SIG-M5 treated with dmso at 0.1 percent for 504 hours (cell line): ENCODE results near the gene PLEKHG5.
"Not testable (repeated sequence)": the region's sequence is repeated elsewhere in the genome, so short reads cannot be mapped to it uniquely, and the experiment has no call there.

Experiments used
- DNase-seq: peaks from one replicate; lab custom pipeline; 2025; ENCODE audit not compliant: unreplicated experiment; lab: John Stamatoyannopoulos, UW

PLEKHG5 gene

DNA sequence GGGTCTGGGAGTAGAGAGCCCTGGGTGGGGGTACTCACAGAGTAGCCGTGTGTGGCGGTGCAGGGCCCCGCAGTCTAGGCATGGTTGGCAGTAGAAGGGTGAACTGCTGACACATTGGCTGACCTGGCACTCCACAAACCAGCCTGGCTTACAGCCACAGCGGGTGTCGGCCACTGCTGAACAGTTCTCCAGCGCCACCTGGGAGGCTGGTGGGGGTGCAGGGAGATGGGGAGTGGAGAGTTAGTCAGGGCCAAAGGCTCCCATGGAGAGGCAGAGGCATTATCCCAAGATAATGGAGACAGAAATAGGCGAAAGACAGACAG is 27.0 kb downstream of the PLEKHG5 start:
- no peak for DNase-seq

DNA sequence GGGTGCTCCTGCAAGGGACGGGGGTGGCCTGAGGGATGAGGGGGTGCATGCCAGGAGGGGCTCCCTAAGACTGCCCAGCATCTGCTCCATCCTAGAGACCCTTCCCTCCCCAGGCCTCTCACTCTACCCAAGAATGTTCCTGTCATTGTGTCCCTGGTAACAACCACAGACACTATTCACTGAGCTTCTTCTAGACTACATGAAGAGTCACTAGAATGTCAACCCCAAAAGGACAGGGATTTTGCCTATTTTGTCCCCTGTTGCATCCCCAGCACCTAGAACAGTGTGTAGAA is 28.4 kb downstream of the PLEKHG5 start:
- DNase-seq: no peak

DNA sequence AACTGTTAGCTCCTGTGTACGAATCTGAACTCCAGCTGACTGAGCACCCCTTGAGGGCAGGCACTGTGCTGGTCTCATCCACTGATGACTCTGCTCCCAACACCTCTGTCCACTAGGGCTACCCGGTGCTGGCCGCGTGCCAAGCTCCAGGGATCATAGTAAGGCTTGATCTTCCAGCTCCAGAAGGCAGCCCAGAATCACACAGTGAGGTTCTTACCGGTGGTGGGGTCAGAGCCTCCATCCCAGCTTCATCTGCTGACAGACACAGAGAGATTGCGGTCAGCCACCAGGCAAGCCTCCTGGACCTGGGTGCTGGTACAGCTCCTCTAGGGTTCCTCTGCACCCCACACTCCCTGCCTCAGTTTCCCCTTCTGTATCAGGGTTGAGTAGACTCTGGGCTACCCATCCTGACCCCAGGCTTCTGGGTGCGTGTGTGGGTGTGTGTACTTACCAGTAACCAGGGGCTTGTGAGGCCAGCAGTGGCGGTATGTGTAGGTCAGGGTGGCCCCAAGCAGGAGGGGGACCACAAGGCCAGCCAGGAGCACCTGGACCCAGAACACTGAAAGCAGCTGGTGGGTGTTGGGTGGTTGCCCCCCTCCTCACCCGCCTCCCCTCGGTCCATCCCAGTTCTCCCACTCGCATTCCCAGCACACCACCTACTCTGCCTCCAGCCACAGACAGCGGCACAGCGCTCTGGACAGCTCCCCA is 28.9 kb downstream of the PLEKHG5 start:
- no peak for DNase-seq

DNA sequence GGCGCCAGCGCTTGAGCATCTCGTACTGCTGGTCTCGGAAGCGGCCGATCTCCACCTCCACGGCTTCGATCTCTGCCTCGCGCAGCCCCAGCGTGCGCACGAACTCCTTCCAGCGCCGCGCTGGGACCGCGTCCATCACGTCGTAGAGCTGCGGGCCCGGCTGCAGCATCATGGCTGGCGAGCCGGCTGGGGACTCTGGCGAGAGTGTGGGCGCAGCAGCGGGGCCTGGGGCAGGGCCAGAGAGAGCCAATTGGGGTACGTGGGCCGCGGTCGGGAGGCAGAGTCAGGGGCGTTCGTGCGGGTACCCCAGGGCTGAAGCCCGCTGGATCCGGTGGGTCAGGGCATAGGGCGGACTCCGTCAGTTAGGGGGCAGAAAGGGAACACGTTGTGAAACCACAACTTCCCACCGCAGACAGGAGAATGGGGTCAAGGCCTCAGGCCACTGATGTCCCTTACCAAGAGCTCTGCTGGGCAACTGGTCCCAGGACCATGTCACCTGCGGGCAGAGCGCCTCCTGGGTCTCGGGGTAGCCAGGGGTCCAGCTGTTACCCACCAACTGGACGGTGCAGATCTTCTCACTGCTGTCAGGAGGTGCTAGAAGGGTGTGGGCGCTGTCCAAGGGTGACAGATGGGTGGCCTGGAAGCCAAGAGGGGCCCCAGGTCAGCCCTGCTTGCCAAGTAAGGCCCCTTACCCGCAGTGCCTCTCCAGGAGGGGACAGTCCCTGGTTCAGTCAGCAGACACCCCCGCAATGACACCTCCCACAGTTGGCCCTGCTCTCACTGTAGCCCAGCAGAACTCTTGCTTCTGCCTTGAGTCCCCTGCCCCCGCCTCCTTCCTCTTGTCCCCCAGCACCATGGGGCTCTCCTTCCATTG is 29.7 kb downstream of the PLEKHG5 start:
- no peak for DNase-seq

DNA sequence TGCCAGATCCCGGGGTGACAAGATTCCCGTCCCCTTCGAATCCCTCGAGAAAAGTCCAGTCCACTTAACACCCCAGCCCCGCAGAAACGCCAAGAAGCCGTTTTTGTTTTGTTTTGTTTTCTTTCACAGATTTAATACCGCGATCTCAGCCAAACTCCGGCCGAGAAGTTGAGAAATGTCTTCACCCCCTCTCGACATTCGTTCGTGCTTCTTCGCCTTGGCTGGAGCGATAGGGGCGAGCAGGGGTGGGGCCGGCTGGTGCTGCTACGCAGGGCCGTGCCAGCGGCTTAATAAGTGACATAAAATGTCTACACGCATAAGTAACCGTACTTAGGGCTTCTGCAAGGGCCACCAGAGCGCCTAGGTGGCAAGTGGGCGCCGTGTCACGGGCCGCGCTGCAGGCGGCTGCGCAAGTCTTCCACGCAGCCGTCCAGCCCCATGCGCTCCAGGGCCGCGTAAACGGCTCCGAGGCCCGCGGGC is 30.4 kb downstream of the PLEKHG5 start:
- no peak for DNase-seq

DNA sequence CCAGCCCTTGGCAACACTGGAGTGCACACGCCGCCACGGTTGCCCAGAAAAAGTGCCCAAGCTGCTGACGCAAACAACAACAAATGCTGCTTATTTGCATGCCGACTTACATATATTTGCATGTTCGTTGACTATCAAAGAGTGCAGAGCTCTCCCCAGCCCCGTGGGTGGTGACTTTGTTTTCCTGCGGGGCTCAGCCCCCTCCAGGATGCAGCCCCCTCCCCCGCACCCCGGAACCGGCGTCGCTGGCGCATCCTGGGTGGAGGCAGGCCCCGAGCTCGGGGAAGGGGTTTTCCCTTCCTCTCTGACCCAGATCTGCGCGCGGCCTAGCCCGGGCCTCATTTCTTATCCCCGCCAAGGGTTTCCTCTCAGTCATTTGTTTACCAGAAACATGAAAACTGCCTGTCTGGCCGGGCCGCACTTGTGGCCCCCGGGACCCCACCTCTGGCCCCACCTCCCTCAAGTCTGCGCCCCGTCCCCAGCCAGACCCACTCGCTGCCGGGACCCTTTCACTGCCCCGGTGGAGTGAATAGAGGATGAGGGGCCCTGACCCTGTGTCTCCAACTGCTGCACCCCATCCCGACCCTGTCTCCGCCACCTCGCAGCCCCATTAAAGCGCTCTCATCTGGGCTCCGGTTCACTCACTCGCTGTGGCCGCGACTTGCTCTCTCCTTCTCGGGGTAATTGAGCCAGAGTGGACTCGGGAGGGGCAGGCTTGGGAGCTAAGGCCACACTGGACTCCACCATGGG is 31.0 kb downstream of the PLEKHG5 start:
- no peak for DNase-seq

DNA sequence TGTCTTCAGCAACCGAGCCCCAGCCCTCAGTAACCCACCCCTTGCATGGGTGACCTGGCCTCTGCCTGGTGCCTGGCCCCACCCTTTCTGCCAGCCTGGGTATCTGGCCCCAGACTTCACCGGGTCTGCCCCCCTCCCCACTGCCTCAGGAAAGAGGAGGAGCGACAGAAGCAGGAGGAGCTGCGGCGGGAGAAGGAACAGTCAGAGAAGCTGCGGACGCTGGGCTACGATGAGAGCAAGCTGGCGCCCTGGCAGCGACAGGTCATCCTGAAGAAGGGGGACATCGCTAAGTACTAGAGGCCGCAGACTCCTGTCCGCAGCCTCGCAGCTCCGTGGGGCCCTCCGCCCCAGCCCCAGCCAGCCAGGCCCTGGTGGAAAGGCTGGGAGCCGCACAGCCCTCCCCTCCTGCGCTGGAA is 31.6 kb downstream of the PLEKHG5 start:
- DNase-seq: no peak

DNA sequence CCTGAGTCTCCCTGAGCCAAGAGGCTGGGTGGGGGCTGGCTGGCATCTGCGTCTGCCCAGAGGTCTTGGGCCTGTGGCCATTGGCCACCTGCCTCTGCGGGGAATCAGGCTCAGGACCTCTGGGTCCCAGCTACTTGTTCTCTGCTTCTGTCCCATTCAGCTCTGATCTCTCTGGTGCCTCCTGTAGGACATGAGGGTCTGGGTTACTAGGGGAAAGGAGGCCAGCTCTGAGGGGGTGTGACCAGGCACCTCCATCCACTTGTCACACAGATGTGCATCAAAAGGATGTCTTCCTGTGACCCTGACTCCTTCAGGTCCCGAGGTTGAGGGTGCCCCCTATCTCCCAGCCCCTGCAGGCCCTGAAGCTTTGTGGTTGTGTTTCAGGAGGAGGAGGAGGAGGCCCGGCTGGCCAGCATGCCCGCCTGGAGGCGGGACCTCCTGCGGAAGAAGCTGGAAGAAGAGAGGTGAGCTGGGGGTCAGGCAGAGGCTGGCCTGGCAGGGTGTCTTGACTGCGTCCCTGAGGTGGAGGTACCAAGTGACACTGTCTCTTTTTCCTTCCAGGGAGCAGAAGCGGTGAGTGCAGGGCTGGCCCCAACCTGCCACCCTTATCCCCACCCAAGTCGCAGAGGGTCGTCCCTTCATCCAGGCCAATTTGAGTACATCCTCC is 34.5 kb downstream of the PLEKHG5 start:
- DNase-seq: no peak

DNA sequence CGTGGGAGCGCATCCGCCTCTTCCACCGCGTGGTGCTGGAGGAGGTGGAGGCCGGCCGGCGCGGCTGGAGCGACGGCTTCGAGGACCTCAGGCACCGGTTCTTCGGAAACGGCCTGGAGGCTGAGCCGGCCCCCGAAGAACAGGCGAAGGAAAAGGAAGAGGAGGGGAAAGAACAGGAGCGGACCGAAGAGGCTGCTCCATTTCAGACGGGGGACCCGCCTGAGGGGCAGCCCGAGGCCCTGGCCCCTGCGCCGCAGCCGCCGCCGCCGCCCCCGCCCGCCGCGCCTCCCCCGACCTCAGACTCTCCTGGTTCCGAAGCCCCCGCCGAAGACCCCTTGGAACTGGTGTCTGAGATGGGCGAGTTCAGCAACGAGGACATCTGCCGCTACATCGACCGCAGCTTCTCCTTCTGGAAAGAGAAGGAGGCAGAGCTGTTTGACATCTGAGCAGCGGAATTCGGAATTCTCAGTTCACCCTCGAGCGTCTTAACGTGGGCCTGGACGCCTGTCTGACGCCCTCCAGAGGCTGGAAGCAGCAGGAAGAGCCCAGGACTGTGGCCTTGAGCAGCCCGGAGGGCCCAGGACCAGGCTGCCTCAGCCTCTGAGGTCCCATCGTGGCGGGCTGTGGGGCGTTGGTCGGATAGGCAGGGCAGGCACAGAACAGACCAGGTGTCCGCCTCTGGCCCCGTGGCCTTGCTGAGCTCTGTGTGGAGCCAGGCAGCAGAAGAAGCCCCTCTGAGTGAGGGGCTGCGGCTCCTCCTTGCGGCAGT is 35.5 kb downstream of the PLEKHG5 start:
- not testable (repeated sequence) for DNase-seq

DNA sequence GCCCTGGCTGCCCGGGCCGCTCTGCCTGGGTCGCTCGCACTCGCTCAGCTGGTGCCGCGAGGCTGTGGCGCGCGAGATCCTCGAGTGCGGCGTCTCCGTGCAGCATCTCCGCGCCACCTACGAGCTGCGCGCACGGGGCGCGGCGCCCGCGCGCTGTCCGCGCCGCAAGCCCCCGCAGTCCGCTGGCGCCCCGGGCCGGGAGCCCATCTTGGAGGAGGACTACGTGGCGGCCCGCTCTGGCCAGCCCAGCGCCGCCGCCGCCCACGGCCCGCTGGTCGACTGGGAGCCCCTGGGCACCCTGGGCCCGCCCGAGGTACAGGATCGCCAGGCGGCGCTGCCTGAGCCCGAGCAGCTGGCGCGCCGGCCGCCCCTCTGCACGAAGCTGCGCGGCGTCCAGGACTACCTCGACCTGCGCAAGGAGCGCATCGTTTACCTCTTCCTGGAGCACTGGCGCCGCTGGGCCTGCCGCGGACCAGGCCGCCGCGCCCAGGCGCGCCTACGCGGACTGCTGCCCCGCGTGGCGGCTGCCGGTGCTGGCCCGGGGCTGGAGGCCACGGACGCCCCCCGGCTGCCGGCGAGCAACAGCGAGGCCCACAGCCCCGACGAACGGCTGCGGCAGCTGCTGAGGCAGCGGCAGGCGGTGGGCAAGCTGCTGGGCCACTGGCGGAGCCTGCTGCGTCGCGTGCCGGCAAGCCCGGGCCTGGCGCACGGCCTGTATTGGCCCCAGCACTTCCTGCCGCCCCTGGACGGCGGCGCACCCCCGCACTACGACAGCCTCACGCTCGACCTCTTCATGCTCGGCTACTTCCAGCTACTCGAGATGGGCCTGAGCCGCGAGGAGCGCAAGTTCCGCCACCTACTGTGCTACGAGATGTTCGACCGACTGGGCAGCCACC is 36.4 kb downstream of the PLEKHG5 start:
- no peak for DNase-seq

DNA sequence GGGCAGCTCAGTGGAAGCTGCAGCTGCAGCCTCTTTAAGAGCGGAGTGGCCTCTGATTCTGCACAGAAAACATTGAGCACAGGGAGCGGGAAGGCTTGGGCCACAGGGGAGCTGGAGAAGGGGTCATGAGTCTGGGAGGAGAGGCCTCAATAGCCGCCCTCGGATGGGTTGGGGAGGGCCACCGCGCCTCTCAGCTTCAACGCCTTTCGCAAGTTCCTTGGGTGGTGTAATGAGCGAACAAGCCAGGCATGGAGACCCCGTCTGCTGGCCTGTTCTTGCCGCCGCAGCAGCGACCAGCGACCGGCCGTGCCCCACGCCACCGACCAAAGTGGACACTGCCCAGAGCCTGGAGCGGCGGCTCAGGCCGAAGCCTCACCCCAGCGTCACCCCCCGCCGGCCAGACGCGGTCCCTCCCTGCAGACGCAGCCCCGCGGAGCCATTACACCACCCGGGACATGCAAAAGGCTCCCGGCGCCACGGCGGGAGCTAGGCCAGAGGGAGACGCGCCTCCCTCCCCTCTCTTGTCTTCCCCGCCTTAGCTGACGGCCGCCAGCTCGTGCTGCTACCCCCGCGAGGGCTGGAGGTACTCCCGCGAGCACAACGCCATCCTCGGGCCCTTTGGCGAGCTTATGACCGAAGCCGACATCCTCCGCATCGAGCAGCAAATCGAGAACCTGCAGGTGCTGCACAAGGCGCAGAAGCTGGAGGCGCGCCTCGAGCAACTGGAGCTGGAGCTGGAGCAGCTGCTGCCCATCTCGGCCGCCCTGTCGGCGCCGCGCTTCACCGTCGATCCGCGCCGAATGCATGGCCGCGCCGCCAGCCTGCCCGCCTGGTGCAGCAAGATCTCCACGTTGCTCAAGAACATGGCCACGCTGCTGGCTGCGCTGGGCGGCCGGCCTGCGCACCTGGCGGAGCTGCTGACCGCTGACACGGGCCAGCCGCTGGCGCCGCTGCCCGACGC is 37.3 kb downstream of the PLEKHG5 start:
- not testable (repeated sequence) for DNase-seq

DNA sequence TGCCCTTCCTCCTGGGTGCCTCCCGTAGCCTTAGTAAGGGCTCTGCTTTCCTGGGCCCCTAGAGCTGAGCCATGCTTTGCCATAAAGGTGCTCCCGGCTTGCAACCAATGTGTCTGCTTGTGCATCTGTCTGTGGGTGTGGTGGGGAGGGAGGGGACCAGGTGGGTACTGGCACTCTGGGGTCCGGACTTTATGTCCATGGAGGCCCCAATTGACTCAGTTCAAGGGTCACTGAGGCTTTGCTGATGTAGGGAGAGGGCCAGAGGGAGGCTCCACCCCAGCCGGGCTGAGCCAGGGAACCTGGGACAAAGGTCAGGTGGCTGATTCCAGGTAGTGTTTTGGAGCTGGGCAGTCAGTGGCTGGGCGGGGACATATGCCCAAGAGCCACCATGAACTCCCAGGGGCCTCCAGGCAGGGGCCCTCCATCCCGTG is 40.5 kb downstream of the PLEKHG5 start:
- DNase-seq: no peak

DNA sequence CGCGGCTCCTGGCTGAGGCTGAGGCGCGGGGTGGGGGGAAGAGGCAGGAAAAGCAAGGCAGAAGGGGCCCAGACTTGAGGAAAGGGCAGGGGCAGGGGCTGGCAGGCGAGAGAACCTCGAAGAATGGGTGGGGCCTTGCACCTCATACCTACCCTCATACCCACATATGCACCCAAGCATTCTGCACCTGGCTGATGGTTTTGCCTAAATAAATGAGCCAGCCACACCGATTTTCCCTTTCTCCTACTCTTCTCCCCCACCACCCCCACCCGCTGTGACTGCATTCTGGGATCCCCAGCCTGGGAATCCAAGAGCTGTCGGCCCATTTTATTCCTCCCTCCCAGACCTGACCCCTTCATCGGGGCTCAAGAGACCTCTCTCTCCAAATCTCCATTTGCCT is 41.0 kb downstream of the PLEKHG5 start:
- not testable (repeated sequence) for DNase-seq

DNA sequence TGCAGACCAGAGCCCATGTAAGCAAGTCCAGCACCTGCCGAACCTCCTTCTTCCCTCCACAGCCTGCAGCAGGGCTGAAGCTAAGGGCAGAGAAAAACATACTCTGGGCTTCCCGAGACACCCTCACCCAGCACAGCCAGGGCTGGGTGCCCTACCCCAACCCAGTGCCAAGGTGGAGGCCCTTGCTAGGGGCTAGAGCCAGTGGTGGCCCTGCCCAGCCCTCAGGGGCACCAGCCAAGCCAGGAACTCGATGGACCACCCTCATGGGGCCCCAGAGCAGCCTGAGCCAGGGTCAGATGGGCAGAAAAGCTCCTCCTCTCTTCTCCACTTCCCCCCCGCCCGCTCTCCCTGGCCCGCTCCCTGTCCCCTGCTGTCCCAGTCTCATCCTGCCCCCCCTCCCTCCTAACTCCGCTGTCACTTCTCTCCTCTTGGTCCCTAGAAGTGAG is 41.4 kb downstream of the PLEKHG5 start:
- DNase-seq: no peak

DNA sequence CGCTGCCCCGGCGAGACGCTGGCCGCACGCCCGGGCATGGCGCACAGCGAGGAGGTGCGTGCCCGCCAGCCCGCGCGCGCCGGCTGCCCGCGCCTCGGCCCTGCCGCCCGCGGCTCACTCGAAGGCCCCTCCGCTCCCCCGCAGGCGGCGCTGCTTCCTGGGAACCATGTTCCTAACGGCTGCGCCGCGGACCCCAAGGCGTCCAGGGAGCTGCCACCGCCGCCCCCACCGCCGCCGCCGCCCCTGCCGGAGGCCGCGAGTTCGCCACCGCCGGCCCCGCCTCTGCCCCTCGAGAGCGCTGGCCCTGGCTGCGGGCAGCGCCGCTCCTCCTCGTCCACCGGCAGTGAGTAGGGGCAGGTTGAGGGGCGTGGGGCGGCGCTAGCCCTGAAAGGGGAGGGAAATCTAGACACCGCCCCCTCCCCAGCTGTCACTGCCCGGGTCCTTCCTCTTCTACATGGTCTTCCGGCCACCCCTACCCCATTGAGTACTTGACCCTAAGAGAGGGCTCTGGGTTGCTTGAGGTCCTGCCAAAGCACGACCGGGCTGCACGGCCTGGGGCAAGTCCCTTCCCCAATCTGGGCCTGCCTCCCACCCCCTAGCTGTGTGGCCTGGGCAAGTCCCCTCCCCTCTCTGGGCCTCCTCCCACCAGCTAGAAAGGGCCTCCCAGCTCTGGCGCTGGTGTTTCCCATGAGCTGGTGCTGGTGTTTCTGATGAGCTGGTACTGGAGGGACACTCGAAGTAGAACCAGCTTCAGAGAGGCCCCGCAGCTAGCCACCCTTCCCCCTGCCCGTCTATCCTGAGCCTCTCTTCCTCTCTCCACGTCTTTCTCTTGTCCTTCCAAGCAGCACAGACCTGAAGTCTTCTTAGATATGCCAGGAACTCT is 42.5 kb downstream of the PLEKHG5 start:
- DNase-seq: no peak

DNA sequence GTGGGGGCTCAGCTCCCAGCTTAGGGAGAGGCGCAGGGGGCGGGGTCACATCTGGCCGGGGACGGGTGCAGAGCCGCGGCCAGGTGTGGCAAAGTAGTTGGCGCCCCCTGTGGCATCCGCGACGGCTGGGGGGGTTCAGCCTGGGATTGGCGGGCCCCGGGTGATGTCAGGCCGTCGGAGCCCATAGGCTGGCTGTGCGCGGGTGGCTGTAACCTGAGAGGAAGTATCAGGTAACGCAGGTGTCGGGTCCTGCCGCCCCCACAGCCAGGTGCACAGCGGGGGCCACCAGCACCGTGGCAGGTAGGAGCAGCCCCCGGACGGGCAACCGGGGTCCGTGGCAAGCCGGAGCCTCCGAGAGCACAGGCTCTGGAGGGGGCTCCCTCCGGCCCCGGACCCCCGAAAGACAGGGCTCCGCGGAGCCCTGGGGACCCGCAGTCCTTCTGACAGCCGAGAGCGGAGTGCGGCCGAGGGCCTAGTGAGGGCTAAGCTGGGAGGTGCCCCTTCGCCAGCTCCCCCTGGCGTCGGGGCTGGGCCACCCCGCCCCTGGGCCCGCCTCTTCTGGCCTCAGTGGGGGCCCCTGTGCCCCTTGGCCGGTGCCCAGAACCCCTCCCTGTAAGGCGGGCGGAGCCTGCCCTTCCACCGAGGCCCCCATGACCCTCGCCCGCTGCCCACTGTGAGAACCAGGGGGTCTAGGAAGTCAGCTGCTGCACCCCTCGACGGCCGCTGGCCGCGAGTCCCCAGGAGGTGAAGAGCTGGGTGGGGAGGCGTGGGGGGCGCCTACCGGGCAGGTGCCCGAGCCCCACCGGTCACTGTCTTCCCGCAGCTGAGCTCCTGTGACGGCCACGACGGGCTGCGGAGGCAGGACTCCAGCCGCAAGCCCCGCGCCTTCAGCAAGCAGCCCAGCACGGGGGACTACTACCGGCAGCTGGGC is 43.4 kb downstream of the PLEKHG5 start:
- DNase-seq: no peak
